SIG-M5 treated with dmso at 0.1 percent for 504 hours (cell line): ENCODE data around the gene GINS1.

Source experiments
- DNase-seq: peaks from one replicate; lab custom pipeline; 2025; ENCODE audit not compliant: unreplicated experiment; lab: John Stamatoyannopoulos, UW

GINS1 gene

GRCh38 chr20:25453035-25453810 lies 45.8 kb downstream of the GINS1 start:
- no peak for DNase-seq

- DNase-seq: no peak
Measured at GRCh38 chr20:25454153-25454900, 46.9 kb downstream of the GINS1 start.

DNA sequence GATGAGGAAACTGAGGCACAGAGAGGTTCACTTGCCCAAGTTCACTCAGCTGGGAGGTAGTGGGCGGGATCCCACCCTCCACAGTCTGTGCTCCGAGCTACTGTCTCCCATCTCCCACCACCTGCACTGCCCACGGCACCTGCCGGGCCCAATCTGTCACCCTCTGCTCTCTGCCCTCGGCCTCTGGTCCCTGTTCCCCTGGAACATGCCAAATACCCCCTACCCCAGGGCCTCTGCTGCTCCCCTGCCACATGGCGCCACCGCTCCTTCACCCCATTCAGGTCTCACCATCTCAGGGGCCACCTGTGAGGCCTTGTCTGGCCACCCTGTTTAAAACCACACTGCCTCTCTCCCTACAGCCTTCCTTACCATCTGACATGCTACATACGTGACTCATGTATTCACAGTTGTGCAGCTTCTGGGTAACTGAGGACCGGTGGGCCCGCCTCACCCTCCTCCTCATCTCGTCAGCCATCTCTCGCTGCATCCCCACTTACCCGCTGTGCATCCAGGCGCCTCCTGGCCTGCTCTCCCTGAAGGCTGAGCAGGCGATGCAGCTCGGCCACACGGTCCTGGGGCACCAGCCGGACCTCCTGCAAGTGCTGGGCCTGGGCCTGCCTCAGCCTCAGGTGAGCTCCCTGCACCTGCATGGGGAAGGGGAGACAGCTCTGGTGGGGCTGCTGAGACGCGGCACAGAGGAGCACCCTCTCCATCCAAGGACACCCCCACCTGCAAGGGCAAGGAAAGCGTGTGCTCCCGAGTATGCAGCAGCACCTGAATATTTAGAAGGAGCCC lies 50.6 kb downstream of the GINS1 start:
- no peak for DNase-seq

- no peak for DNase-seq
Measured at GRCh38 chr20:25459111-25459830, 51.8 kb downstream of the GINS1 start.

DNA sequence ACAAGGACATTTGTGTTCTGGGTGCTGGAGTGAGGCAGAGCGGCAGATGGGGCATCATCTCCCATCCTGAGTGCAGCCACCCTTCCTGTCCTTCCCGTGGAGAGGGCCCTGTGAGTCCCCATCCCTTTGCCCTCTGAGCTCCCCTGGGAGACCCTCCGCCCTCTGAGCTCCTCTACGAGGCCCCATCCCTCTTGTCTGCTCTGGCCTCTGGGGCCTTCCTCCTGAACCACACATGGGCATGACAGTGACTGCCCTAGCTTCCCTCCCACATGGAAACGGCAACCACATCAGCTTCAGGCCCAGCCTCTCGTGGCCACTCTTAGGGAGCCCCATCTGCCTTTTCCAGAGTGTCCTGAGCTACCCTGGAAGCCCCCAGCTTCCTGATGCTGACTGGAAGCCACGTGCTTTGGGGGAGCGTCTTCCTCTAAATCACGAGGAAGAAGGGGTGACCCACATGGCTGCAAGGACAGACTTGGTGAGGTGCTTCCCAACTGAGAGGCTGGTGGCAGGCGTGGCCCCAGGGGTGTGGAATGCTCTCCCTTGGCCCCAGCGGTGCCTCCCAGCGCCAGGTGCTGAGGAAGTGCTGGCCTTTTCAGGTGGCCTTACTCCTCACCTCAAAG lies 52.6 kb downstream of the GINS1 start:
- no peak for DNase-seq

DNA sequence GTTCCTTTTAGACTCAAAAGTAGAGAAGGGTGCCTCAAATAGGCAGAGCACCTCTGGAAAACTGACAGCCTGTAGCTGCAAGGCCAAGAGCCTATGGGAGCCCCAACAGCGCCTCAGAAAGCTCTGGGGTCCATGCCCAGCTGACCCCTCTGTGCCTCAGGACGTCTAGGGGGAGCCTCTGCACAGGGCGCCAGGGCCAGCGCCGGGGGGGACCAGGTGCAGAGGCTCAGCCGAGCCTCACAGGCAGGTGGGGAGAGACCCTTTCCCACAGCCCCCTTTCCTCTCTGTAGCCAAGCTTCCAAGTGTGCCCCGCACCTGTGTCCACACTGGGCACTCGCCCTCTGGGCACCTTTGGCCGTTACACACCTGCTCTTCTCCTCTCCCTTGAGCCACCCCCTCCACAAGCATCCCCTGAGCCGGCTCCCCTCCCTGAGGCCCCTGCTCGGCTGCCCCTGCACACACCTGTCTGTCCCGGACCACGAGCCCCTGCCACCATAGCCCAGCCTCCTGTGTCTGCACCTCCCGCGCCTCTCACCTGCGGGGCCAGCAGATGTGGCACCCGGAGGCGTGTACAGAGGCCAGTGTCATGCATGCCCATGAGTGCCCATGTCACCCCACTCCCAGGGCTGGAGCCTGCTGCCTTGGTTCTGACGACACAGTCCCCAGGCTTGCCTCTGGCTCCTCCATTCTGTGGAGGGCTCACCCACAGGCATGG lies 53.2 kb downstream of the GINS1 start:
- no peak for DNase-seq

- no peak for DNase-seq
Measured at GRCh38 chr20:25461281-25461650, 53.8 kb downstream of the GINS1 start.

- peak; percentile 58 for DNase-seq
Measured at GRCh38 chr20:25461786-25462545, 54.5 kb downstream of the GINS1 start.

- no peak for DNase-seq
Measured at GRCh38 chr20:25464501-25465242, 57.2 kb downstream of the GINS1 start.

- no peak for DNase-seq
Measured at GRCh38 chr20:25465243-25466135, 58.0 kb downstream of the GINS1 start.

- no peak for DNase-seq
Measured at GRCh38 chr20:25466846-25467245, 59.4 kb downstream of the GINS1 start.

- DNase-seq: no peak
Measured at GRCh38 chr20:25467441-25467840, 60.0 kb downstream of the GINS1 start.

GRCh38 chr20:25468126-25469075 lies 60.9 kb downstream of the GINS1 start:
- no peak for DNase-seq

DNA sequence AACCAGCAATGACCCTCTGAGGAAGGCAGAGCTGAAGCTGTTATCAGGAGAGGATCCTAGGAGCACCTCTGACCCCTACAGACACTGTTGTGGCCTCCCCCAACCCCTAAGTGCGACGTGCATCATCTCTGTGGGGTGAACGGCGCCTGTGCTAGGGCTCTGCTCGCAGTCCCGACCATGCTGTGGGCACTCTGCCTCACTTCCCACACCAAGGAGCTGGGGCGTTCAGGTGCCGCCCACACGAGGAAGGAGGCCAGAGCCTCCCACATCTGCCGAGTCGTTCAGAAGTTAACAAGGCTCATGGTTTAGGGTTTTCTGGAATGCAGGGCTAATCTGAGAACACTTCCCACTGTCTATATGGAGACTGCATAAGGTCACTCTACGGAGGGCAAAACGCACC lies 62.1 kb downstream of the GINS1 start:
- DNase-seq: no peak

DNA sequence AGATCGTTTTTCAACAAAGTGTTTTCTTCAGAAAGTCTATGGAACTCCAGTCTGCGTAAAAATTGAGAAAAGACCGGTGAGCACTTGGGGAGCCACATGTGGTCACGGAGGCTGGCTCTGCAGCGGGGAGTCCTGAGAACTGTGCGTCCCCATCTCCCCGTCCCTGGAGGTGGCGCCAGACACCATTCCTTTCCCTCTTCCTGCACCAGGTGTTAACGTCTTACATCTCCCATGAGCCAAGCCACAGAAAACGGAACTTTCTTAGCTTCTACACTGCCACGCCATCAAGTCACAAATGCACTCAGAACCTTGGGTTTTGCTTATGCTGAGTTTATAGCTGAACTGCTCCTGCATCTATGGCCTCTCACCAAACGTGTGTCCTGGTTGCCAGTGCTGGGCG lies 62.6 kb downstream of the GINS1 start:
- peak; percentile 33 for DNase-seq

GRCh38 chr20:25471020-25471419 lies 63.5 kb downstream of the GINS1 start:
- no peak for DNase-seq
